ENCODE results near the gene CCT7.

GRCh38 chr2:73256618-73256922, 22.5 kb downstream of the CCT7 start:
- TF ChIP-seq CTCF (IDR thresholded peaks at IDR 0.05; ENCODE audit: insufficient read depth, low read length, poor library complexity, severe bottlenecking) (no peak), EZH2phosphoT487 (conservative IDR thresholded peaks at IDR 0.05; ENCODE audit: low read length) (no peak)

Data from SU-DHL-6 (cell line).